ENCODE data around the gene PRDM16.

The PRDM16 gene

GRCh38 chr1:3473381-3473844, 404.4 kb downstream of the PRDM16 start:
- Histone ChIP-seq H3K36me3 (peaks cover 35% of the 10 kb centered on the region), H3K27ac (no peak overlapping the region), H3K27me3 (ENCODE audit: insufficient read depth, low read depth, severe bottlenecking) (no peaks in the 10 kb centered on the region), H3K4me3 (ENCODE audit: low read depth, low read length) (no peak overlapping the region), H3K9me3 (ENCODE audit: severe bottlenecking) (no peaks in the 10 kb centered on the region)
- no peak for DNase-seq
- TF ChIP-seq CTCF (IDR thresholded peaks at IDR 0.05; ENCODE audit: low read depth, low read length) = no peak

- no peak for DNase-seq
- Histone ChIP-seq H3K9me3 (ENCODE audit: severe bottlenecking) (no peaks in the 10 kb centered on the region), H3K27ac (no peak overlapping the region), H3K4me3 (ENCODE audit: low read depth, low read length) (no peak overlapping the region), H3K36me3 (peaks cover 35% of the 10 kb centered on the region), H3K27me3 (ENCODE audit: insufficient read depth, low read depth, severe bottlenecking) (no peaks in the 10 kb centered on the region)
- no peak for TF ChIP-seq CTCF (IDR thresholded peaks at IDR 0.05; ENCODE audit: low read depth, low read length)
These were observed 405.0 kb downstream of the PRDM16 start for GRCh38 chr1:3474016-3474415.

- DNase-seq = no peak
- Histone ChIP-seq H3K27me3 (ENCODE audit: insufficient read depth, low read depth, severe bottlenecking) (no peaks in the 10 kb centered on the region), H3K27ac (no peak overlapping the region), H3K36me3 (peaks cover 31% of the 10 kb centered on the region), H3K4me3 (ENCODE audit: low read depth, low read length) (no peak overlapping the region), H3K9me3 (ENCODE audit: severe bottlenecking) (no peaks in the 10 kb centered on the region)
- no peak for TF ChIP-seq CTCF (IDR thresholded peaks at IDR 0.05; ENCODE audit: low read depth, low read length)
These were observed 405.4 kb downstream of the PRDM16 start for GRCh38 chr1:3474421-3474820.

- Histone ChIP-seq H3K4me3 (ENCODE audit: low read depth, low read length) (no peak overlapping the region), H3K27me3 (ENCODE audit: insufficient read depth, low read depth, severe bottlenecking) (no peaks in the 10 kb centered on the region), H3K36me3 (peaks cover 29% of the 10 kb centered on the region), H3K27ac (no peak overlapping the region), H3K9me3 (ENCODE audit: severe bottlenecking) (no peaks in the 10 kb centered on the region)
- TF ChIP-seq CTCF (IDR thresholded peaks at IDR 0.05; ENCODE audit: low read depth, low read length) = no peak
- DNase-seq = no peak
These were observed 407.0 kb downstream of the PRDM16 start for GRCh38 chr1:3475839-3476573.

GRCh38 chr1:3476666-3477065, 407.7 kb downstream of the PRDM16 start:
- Histone ChIP-seq H3K9me3 (ENCODE audit: severe bottlenecking) (no peaks in the 10 kb centered on the region), H3K27me3 (ENCODE audit: insufficient read depth, low read depth, severe bottlenecking) (no peaks in the 10 kb centered on the region), H3K27ac (no peak overlapping the region), H3K36me3 (peaks cover 29% of the 10 kb centered on the region), H3K4me3 (ENCODE audit: low read depth, low read length) (no peak overlapping the region)
- no peak for DNase-seq
- TF ChIP-seq CTCF (IDR thresholded peaks at IDR 0.05; ENCODE audit: low read depth, low read length) = no peak

All from WERI-Rb-1 (cell line).